Duodenal mucosa (tissue), 2 donors: ENCODE results near the gene SLC25A13.

Source experiments
- H3K27ac ChIP-seq: one replicate; pipeline ENCODE4 v1.7.0; 2013; ENCODE audit warnings: low read depth, low read length
- H3K27me3 ChIP-seq, 2 donors: one replicate each; pipeline ENCODE4 v1.7.0; 2013; ENCODE audit warnings: low read length in 2 of 2, control low read depth in 1 of 2; ENCODE audit not compliant: insufficient read depth in 2 of 2, control insufficient read depth in 1 of 2
- H3K36me3 ChIP-seq, 2 donors: one replicate each; pipeline ENCODE4 v1.7.0; 2013; ENCODE audit warnings: low read length in 2 of 2, control low read depth in 1 of 2; ENCODE audit not compliant: insufficient read depth in 2 of 2, control insufficient read depth in 1 of 2
- H3K4me1 ChIP-seq, 2 donors: one replicate each; pipeline ENCODE4 v1.7.0; 2013; ENCODE audit warnings: low read length in 2 of 2, control low read depth in 1 of 2; ENCODE audit not compliant: insufficient read depth in 2 of 2, control insufficient read depth in 1 of 2
- H3K4me3 ChIP-seq, 2 donors: one replicate each; pipeline ENCODE4 v1.7.0; 2013; ENCODE audit warnings: low read length in 2 of 2, low read depth in 1 of 2
- H3K9ac ChIP-seq, 2 donors: one replicate each; pipeline ENCODE4 v1.7.0; 2013; ENCODE audit warnings: low read length in 2 of 2, low read depth in 1 of 2
- H3K9me3 ChIP-seq, 2 donors: one replicate each; pipeline ENCODE4 v1.7.0; 2013; ENCODE audit warnings: low read length in 2 of 2, control low read depth in 1 of 2; ENCODE audit not compliant: control insufficient read depth in 1 of 2

Gene SLC25A13

GRCh38 chr7:96250776-96251361 lies 71.0 kb downstream of the SLC25A13 start:
- Histone ChIP-seq H3K4me3 (no peak overlapping the region), H3K27ac (no peak overlapping the region), H3K9me3 (no peaks in the 10 kb centered on the region), H3K36me3 (no peaks in the 10 kb centered on the region), H3K4me1 (no peaks in the 10 kb centered on the region), H3K9ac (no peak overlapping the region), H3K27me3 (no peaks in the 10 kb centered on the region)

GRCh38 chr7:96248405-96248804 lies 73.5 kb downstream of the SLC25A13 start:
- Histone ChIP-seq H3K4me1 (no peaks in the 10 kb centered on the region), H3K9me3 (no peaks in the 10 kb centered on the region), H3K9ac (no peak overlapping the region), H3K4me3 (no peak overlapping the region), H3K36me3 (no peaks in the 10 kb centered on the region), H3K27ac (no peak overlapping the region), H3K27me3 (no peaks in the 10 kb centered on the region)

GRCh38 chr7:96246919-96247318 lies 75.0 kb downstream of the SLC25A13 start:
- H3K27ac ChIP-seq = no peak overlapping the region
- H3K9ac ChIP-seq = no peak overlapping the region
- no peaks in the 10 kb centered on the region for H3K4me1 ChIP-seq
- no peaks in the 10 kb centered on the region for H3K27me3 ChIP-seq
- no peaks in the 10 kb centered on the region for H3K9me3 ChIP-seq
- no peaks in the 10 kb centered on the region for H3K36me3 ChIP-seq
- H3K4me3 ChIP-seq = no peak overlapping the region

GRCh38 chr7:96244992-96245292 lies 77.0 kb downstream of the SLC25A13 start:
- H3K9ac ChIP-seq = no peak overlapping the region
- H3K4me3 ChIP-seq = no peak overlapping the region
- H3K27ac ChIP-seq = no peak overlapping the region
- H3K4me1 ChIP-seq = no peaks in the 10 kb centered on the region
- no peaks in the 10 kb centered on the region for H3K27me3 ChIP-seq
- H3K36me3 ChIP-seq = no peaks in the 10 kb centered on the region
- no peaks in the 10 kb centered on the region for H3K9me3 ChIP-seq

- Histone ChIP-seq H3K4me1 (no peaks in the 10 kb centered on the region), H3K27ac (no peak overlapping the region), H3K27me3 (no peaks in the 10 kb centered on the region), H3K9ac (no peak overlapping the region), H3K9me3 (no peaks in the 10 kb centered on the region), H3K4me3 (no peak overlapping the region), H3K36me3 (no peaks in the 10 kb centered on the region)
Observed at GRCh38 chr7:96244244-96244991, 77.5 kb downstream of the SLC25A13 start.

- no peaks in the 10 kb centered on the region for H3K36me3 ChIP-seq
- H3K9ac ChIP-seq = no peak overlapping the region
- H3K4me3 ChIP-seq = no peak overlapping the region
- no peaks in the 10 kb centered on the region for H3K9me3 ChIP-seq
- no peaks in the 10 kb centered on the region for H3K27me3 ChIP-seq
- H3K27ac ChIP-seq = no peak overlapping the region
- H3K4me1 ChIP-seq = no peaks in the 10 kb centered on the region
Observed at GRCh38 chr7:96243241-96243640, 78.7 kb downstream of the SLC25A13 start.

- H3K9ac ChIP-seq = no peak overlapping the region
- H3K9me3 ChIP-seq = no peaks in the 10 kb centered on the region
- H3K27ac ChIP-seq = no peak overlapping the region
- H3K36me3 ChIP-seq = no peaks in the 10 kb centered on the region
- H3K4me1 ChIP-seq = no peaks in the 10 kb centered on the region
- no peaks in the 10 kb centered on the region for H3K27me3 ChIP-seq
- H3K4me3 ChIP-seq = no peak overlapping the region
Observed at GRCh38 chr7:96241855-96242254, 80.0 kb downstream of the SLC25A13 start.

- no peaks in the 10 kb centered on the region for H3K9me3 ChIP-seq
- H3K4me3 ChIP-seq = no peak overlapping the region
- peaks cover 0 to 4% of the 10 kb centered on the region in 2 donors for H3K4me1 ChIP-seq
- no peak overlapping the region for H3K9ac ChIP-seq
- no peaks in the 10 kb centered on the region for H3K27me3 ChIP-seq
- H3K27ac ChIP-seq = no peak overlapping the region
- peaks cover 0 to 3% of the 10 kb centered on the region in 2 donors for H3K36me3 ChIP-seq
Observed at GRCh38 chr7:96238976-96239766, 82.7 kb downstream of the SLC25A13 start.

GRCh38 chr7:96238474-96238873 lies 83.4 kb downstream of the SLC25A13 start:
- Histone ChIP-seq H3K9ac (no peak overlapping the region), H3K9me3 (no peaks in the 10 kb centered on the region), H3K27me3 (no peaks in the 10 kb centered on the region), H3K4me1 (peaks cover 0 to 4% of the 10 kb centered on the region in 2 donors), H3K36me3 (peaks cover 3 to 5% of the 10 kb centered on the region in 2 donors), H3K27ac (no peak overlapping the region), H3K4me3 (no peak overlapping the region)

GRCh38 chr7:96237040-96237439 lies 84.9 kb downstream of the SLC25A13 start:
- H3K4me1 ChIP-seq = peaks cover 0 to 4% of the 10 kb centered on the region in 2 donors
- H3K9ac ChIP-seq = no peak overlapping the region
- H3K9me3 ChIP-seq = no peaks in the 10 kb centered on the region
- no peak overlapping the region for H3K4me3 ChIP-seq
- no peak overlapping the region for H3K27ac ChIP-seq
- no peaks in the 10 kb centered on the region for H3K27me3 ChIP-seq
- peaks cover 3 to 8% of the 10 kb centered on the region in 2 donors for H3K36me3 ChIP-seq
